Astrocyte (in vitro differentiated cells and primary cell): ENCODE measurements around the gene TAAR5.

Source experiments
- CTCF ChIP-seq: IDR thresholded peaks from 2 replicates; pipeline ENCODE4 v1.5.1; 2011; ENCODE audit warnings: low read depth, mild to moderate bottlenecking, inconsistent platforms, low read length, moderate library complexity; ENCODE audit not compliant: insufficient read depth
- EZH2 ChIP-seq: IDR thresholded peaks from 2 replicates; pipeline ENCODE4 v1.6.1; 2012; ENCODE audit warnings: mild to moderate bottlenecking, low read length, inconsistent platforms; ENCODE audit not compliant: insufficient read depth

- TF ChIP-seq EZH2 (no peak), CTCF (no peak)
Measured at GRCh38 chr6:132596201-132596600, 6.7 kb upstream of the TAAR5 start.
